RWPE1 (cell line): ENCODE results near the gene SAPCD2.
A peak's percentile ranks its signal among the peaks of the same experiment; 100 is the strongest.

Experiments
- CTCF ChIA-PET: fragments of 350-600 bp; sonication (Branson Sonifier 250); formaldehyde crosslinking; extraction: SDS; loops from one replicate; lab custom pipeline; 2021; lab: Yijun Ruan, JAX
- POLR2A ChIA-PET: fragments of 400-600 bp; formaldehyde crosslinking; extraction: SDS; loops from one replicate; lab custom pipeline; 2020; ENCODE audit warnings: antibody characterized with exemption; ENCODE audit not compliant: low non-redundant PET; lab: Yijun Ruan, JAX
- DNase-seq: peaks from one replicate; pipeline ENCODE4 v3.0.0; 2012; ENCODE audit warnings: low spot score
- H3K27ac ChIP-seq: fragments of 450-650 bp; 2 replicates; pipeline ENCODE4 v1.5.1; 2017
- CTCF ChIP-seq: fragments of 450-650 bp; conservative IDR thresholded peaks from 2 replicates; pipeline ENCODE4 v1.5.1; 2017; ENCODE audit warnings: low read depth, mild to moderate bottlenecking

The SAPCD2 gene

GRCh38 chr9:137067860-137068538 is 2.4 kb downstream of the SAPCD2 start:
- peak overlapping the region; percentile 85 for H3K27ac ChIP-seq
- TF ChIP-seq CTCF, result peak; percentile 97
- peak; percentile 90 for DNase-seq
- ChIA-PET CTCF (interaction anchor here (0.5 to 6.0 kb wide), 22 partner anchors 9 to 881 kb away, joined by 3 to 76 read pairs (median 7); partner anchors contain the start of genes DPP7, NPDC1 and UAP1L1), POLR2A (interaction anchor here (0.7 to 1.0 kb wide), 2 partner anchors 12 to 121 kb away, joined by 3 to 6 read pairs; no protein-coding TSS in a partner anchor)

- H3K27ac ChIP-seq, result peak overlapping the region; percentile 85
- no peak for DNase-seq
- ChIA-PET CTCF (interaction anchor here (0.7 to 5.8 kb wide), 7 partner anchors 11 to 88 kb away, joined by 3 to 76 read pairs (median 5); partner anchors contain the start of genes DPP7, MAN1B1 and NPDC1), POLR2A (interaction anchor here (1.1 kb wide), 1 partner anchor 339 kb away, joined by 7 read pairs; no protein-coding TSS in a partner anchor)
- TF ChIP-seq CTCF, result no peak
Observed at GRCh38 chr9:137066096-137066861, 4.1 kb downstream of the SAPCD2 start.

GRCh38 chr9:137065336-137065967 is 4.9 kb downstream of the SAPCD2 start:
- TF ChIP-seq CTCF, result no peak
- ChIA-PET CTCF (interaction anchor here (1.0 to 5.8 kb wide), 4 partner anchors 16 to 37 kb away, joined by 3 to 76 read pairs (median 18); partner anchors contain the start of genes ABCA2 and NPDC1), POLR2A (interaction anchor here (0.5 kb wide), 2 partner anchors 10 to 21 kb away, joined by 4 to 6 read pairs; no protein-coding TSS in a partner anchor)
- peak overlapping the region; percentile 85 for H3K27ac ChIP-seq
- no peak for DNase-seq

- peak overlapping the region; percentile 85 for H3K27ac ChIP-seq
- no peak for TF ChIP-seq CTCF
- DNase-seq, result no peak
- ChIA-PET CTCF (interaction anchor here (0.8 to 3.5 kb wide), 14 partner anchors 11 to 287 kb away, joined by 3 to 54 read pairs (median 11); partner anchors contain the start of genes ABCA2, ENTPD2, NPDC1 and UAP1L1), POLR2A (interaction anchor here (0.5 kb wide), 1 partner anchor 11 kb away, joined by 6 read pairs; no protein-coding TSS in a partner anchor)
Observed at GRCh38 chr9:137064880-137065164, 5.5 kb downstream of the SAPCD2 start.

- DNase-seq, result peak; percentile 71
- POLR2A ChIA-PET, result interaction anchor here (0.6 kb wide), 2 partner anchors 10 to 89 kb away, joined by 3 to 9 read pairs; partner anchors contain the start of gene ENTPD2
- H3K27ac ChIP-seq, result peak overlapping the region; percentile 85
- CTCF ChIA-PET, result interaction anchor here (0.6 to 3.5 kb wide), 31 partner anchors 9 to 287 kb away, joined by 3 to 54 read pairs (median 4); partner anchors contain the start of genes ABCA2, ENTPD2, MAN1B1 and NPDC1
- TF ChIP-seq CTCF, result peak; percentile 100
Observed at GRCh38 chr9:137064027-137064879, 6.1 kb downstream of the SAPCD2 start.
